HCT116 (cell line): ENCODE measurements around the gene OGFOD2. TPM values are rescaled to one million over a fixed set of nuclear protein-coding genes. Genes with fewer than 3 reads are reported as not detected.

Experiments
- ATAC-seq: fragments of 200-7000 bp; cut with Tn5 transposase; 2 replicates; pipeline ENCODE4 v1.9.1; 2020; ENCODE audit warnings: mild to moderate bottlenecking, moderate library complexity
- BruUV-seq: library from RNA; stranded (reverse); fragments of 400-500 nt; replicated peaks from 2 replicates; lab custom pipeline; 2021; lab: Mats Ljungman, UMichigan
- CTCF ChIA-PET: fragments of 300-600 bp; sonication (Branson Sonifier 250); formaldehyde crosslinking; loops from one replicate; lab custom pipeline; 2021; ENCODE audit warnings: antibody characterized with exemption; lab: Charles Lee
- POLR2A ChIA-PET: fragments of 300-600, 350-600 bp; sonication (Branson Sonifier 250); formaldehyde crosslinking; loops from one replicate; lab custom pipeline; 2021; ENCODE audit warnings: antibody characterized with exemption; lab: Charles Lee
- RAD21 ChIA-PET, 2 experiments: fragments of 300-600 bp; sonication (Branson Sonifier 250); formaldehyde crosslinking; loops; one replicate each; lab custom pipeline; 2023; ENCODE audit warnings: low total read pairs in 2 of 2; ENCODE audit not compliant: uncharacterized antibody in 2 of 2, unreplicated experiment in 2 of 2, low non-redundant PET in 1 of 2; lab: Charles Lee
- DNase-seq: peaks from one replicate; pipeline ENCODE4 v3.0.0-alpha.2; 2010; ENCODE audit warnings: low read depth, low spot score
- H2AFZ ChIP-seq: fragments of 200-600 bp; shearing (Covaris generic), sonication (generic); 2 replicates; pipeline ENCODE4 v1.6.1; 2017; ENCODE audit warnings: low read depth, mixed run types, mixed read lengths, antibody characterized with exemption, low read length; ENCODE audit not compliant: poor library complexity, severe bottlenecking
- H3K27ac ChIP-seq: 2 replicates; pipeline ENCODE4 v1.5.1; 2012; ENCODE audit warnings: low read depth, low read length
- H3K27me3 ChIP-seq: fragments of 200-600 bp; sonication (generic); 2 replicates; pipeline ENCODE4 v1.6.1; 2016; ENCODE audit warnings: mixed run types, low read length, mixed read lengths; ENCODE audit not compliant: insufficient read depth
- H3K36me3 ChIP-seq, 2 experiments: fragments of 200-500 bp in 1 of 2; fragments of 200-600 bp in 1 of 2; sonication (Bioruptor generic) in 1 of 2; sonication (generic) in 1 of 2; 2 replicates each; pipeline versions ENCODE4 v1.5.1 to v1.6.1; 2014 to 2016; ENCODE audit warnings: low read length in 2 of 2, inconsistent platforms in 1 of 2, mixed read lengths in 1 of 2, mixed run types in 1 of 2; ENCODE audit not compliant: insufficient read depth in 2 of 2, control insufficient read depth in 1 of 2
- H3K4me1 ChIP-seq, 2 experiments: fragments of 200-600 bp in 1 of 2; sonication (generic) in 1 of 2; 2 replicates each; pipeline versions ENCODE4 v1.5.1 to v1.6.1; 2012 to 2017; ENCODE audit warnings: low read length in 2 of 2, inconsistent platforms in 1 of 2, mild to moderate bottlenecking in 1 of 2, mixed read lengths in 1 of 2, mixed run types in 1 of 2, moderate library complexity in 1 of 2; ENCODE audit not compliant: insufficient read depth in 2 of 2, control insufficient read depth in 1 of 2
- H3K4me2 ChIP-seq: fragments of 200-600 bp; sonication (generic); 2 replicates; pipeline ENCODE4 v1.6.1; 2017; ENCODE audit warnings: mixed run types, low read length, mixed read lengths
- H3K4me3 ChIP-seq, 2 experiments: fragments of 200-600 bp in 1 of 2; sonication (generic) in 1 of 2; replicated peaks in 1 of 2; 2 replicates each; pipeline ENCODE4 v1.5.1; 2011 to 2016; ENCODE audit warnings: low read length in 2 of 2, control low read depth in 1 of 2, low read depth in 1 of 2, mild to moderate bottlenecking in 1 of 2, mixed read lengths in 1 of 2, mixed run types in 1 of 2
- H3K79me2 ChIP-seq: fragments of 200-600 bp; sonication (generic); 2 replicates; pipeline ENCODE4 v1.6.1; 2017; ENCODE audit warnings: mild to moderate bottlenecking, mixed run types, low read length, moderate library complexity, mixed read lengths; ENCODE audit not compliant: insufficient read depth
- H3K9ac ChIP-seq: fragments of 200-600 bp; sonication (generic); 2 replicates; pipeline ENCODE4 v1.6.1; 2016; ENCODE audit warnings: low read length, mixed read lengths
- H3K9me2 ChIP-seq: fragments of 200-600 bp; sonication (generic), shearing (Covaris generic); 2 replicates; pipeline ENCODE4 v1.6.1; 2017; ENCODE audit warnings: mixed run types, mild to moderate bottlenecking, moderate library complexity; ENCODE audit not compliant: insufficient read depth
- H3K9me3 ChIP-seq, 2 experiments: fragments of 200-500 bp in 1 of 2; fragments of 200-600 bp in 1 of 2; sonication (Bioruptor generic) in 1 of 2; sonication (generic) in 1 of 2; 2 replicates each; pipeline ENCODE4 v1.6.1; 2014 to 2017; ENCODE audit warnings: low read length in 2 of 2, mixed read lengths in 2 of 2, inconsistent platforms in 1 of 2, low read depth in 1 of 2, mild to moderate bottlenecking in 1 of 2, mixed run types in 1 of 2, moderate library complexity in 1 of 2; ENCODE audit not compliant: control insufficient read depth in 1 of 2, insufficient read depth in 1 of 2
- H4K20me1 ChIP-seq: fragments of 200-600 bp; sonication (generic), shearing (Covaris generic); 2 replicates; pipeline ENCODE4 v1.6.1; 2017; ENCODE audit warnings: mixed run types, mild to moderate bottlenecking, moderate library complexity; ENCODE audit not compliant: insufficient read depth
- ATF3 ChIP-seq: IDR thresholded peaks from 2 replicates; pipeline ENCODE4 v1.6.1; 2012
- CBX3 ChIP-seq: IDR thresholded peaks from 2 replicates; pipeline ENCODE4 v1.6.1; 2012; ENCODE audit warnings: low read depth
- CEBPB ChIP-seq: IDR thresholded peaks from 2 replicates; pipeline ENCODE4 v1.6.1; 2012; ENCODE audit warnings: low read depth
- ELF1 ChIP-seq: IDR thresholded peaks from 2 replicates; pipeline ENCODE4 v1.6.1; 2012; ENCODE audit warnings: low read depth, borderline replicate concordance
- EZH2phosphoT487 ChIP-seq: fragments of 200-600 bp; IDR thresholded peaks from 2 replicates; pipeline ENCODE4 v1.6.1; 2018; ENCODE audit warnings: antibody characterized with exemption, borderline replicate concordance
- FOSL1 ChIP-seq: IDR thresholded peaks from 2 replicates; pipeline ENCODE4 v1.6.1; 2012; ENCODE audit warnings: low read depth
- REST ChIP-seq: IDR thresholded peaks from 2 replicates; pipeline ENCODE4 v1.6.1; 2012; ENCODE audit warnings: low read depth
- SIN3A ChIP-seq: IDR thresholded peaks from 2 replicates; pipeline ENCODE4 v1.6.1; 2012; ENCODE audit warnings: low read depth
- SRF ChIP-seq: IDR thresholded peaks from 2 replicates; pipeline ENCODE4 v1.6.1; 2012; ENCODE audit warnings: low read depth
- ZFX ChIP-seq: fragments of 450-650 bp; IDR thresholded peaks from 2 replicates; pipeline ENCODE4 v1.6.1; 2017
- ZNF274 ChIP-seq: fragments of 200-500 bp; sonication (Bioruptor generic); IDR thresholded peaks from 2 replicates; pipeline ENCODE4 v1.6.1; 2014; ENCODE audit warnings: mild to moderate bottlenecking, low read depth, low read length, inconsistent platforms
- intact Hi-C: fragments of 100-400 bp; cut with micrococcal nuclease; formaldehyde crosslinking; loops from 2 replicates; pipeline ENCODE4 v1.10.0; 2022
- total RNA-seq: library from RNA; stranded (reverse); gene quantifications from one replicate; pipeline ENCODE4 v1.2.1, GENCODE V29; 2021; ENCODE audit not compliant: unreplicated experiment

OGFOD2 gene
- total RNA-seq, 1 experiment from 2014 or later, result 29.5 TPM

- TF ChIP-seq ZFX, result no peak
- TF ChIP-seq REST, result no peak
- no peak for TF ChIP-seq ZNF274
Observed at GRCh38 chr12:123010681-123011080, 35.6 kb downstream of the OGFOD2 start (continued).

GRCh38 chr12:123011701-123012100, 36.7 kb downstream of the OGFOD2 start:
- TF ChIP-seq SRF, result no peak
- TF ChIP-seq CEBPB, result no peak
- TF ChIP-seq ATF3, result no peak
- no peak for TF ChIP-seq FOSL1
- no peak for TF ChIP-seq SIN3A
- TF ChIP-seq EZH2phosphoT487, result no peak
- TF ChIP-seq ELF1, result no peak
- no peak for TF ChIP-seq CBX3
- no peak for TF ChIP-seq ZNF274
- Histone ChIP-seq H3K79me2 (no peaks in the 10 kb centered on the region), H3K27me3 (no peaks in the 10 kb centered on the region), H2AFZ (no peak overlapping the region), H3K36me3 (0 out of 4 replicates have a peak, but pooled peaks cover 0 to 3% of the 10 kb centered on the region in 2 experiments), H3K9me3 (no peaks in the 10 kb centered on the region), H3K4me1 (no peaks in the 10 kb centered on the region), H3K4me3 (no peak overlapping the region), H3K9ac (no peak overlapping the region), H3K9me2 (no peaks in the 10 kb centered on the region), H3K27ac (no peak overlapping the region), H4K20me1 (no peaks in the 10 kb centered on the region), H3K4me2 (no peak overlapping the region)
- intact Hi-C loops, result no loop called here
- DNase-seq, result no peak
- CTCF ChIA-PET, result no interaction called here
- ATAC-seq, result no peak
- BruUV-seq, result no TSS peak
- POLR2A ChIA-PET, result no interaction called here
- RAD21 ChIA-PET, result no interaction called here
